Activated CD8-positive, alpha-beta T cell treated with anti-CD3 and anti-CD28 coated beads, Interleukin-2, amount 10 ng/mL, durations not matched to agents 7 days and 5 days (primary cell): ENCODE results near the gene MAP3K13. TPM values are rescaled to one million over a fixed set of nuclear protein-coding genes. Genes with fewer than 3 reads are reported as not detected.

Experiments used
- ATAC-seq: fragments of 150-1000 bp; cut with Tn5 transposase; one replicate; pipeline ENCODE4 v1.10.0; 2021; ENCODE audit warnings: moderate library complexity
- CTCF ChIA-PET: fragments of 350-600 bp; sonication (Branson Sonifier 250); formaldehyde crosslinking; loops from one replicate; lab custom pipeline; 2021; ENCODE audit warnings: antibody characterized with exemption; lab: Charles Lee
- POLR2A ChIA-PET: fragments of 350-600 bp; sonication (Branson Sonifier 250); formaldehyde crosslinking; loops from one replicate; lab custom pipeline; 2021; ENCODE audit warnings: antibody characterized with exemption; lab: Charles Lee
- DNase-seq: peaks from one replicate; pipeline ENCODE4 v3.0.0-alpha.2; 2020
- H3K27ac Mint-ChIP-seq: one replicate; pipeline ENCODE4 v1.8.0; 2021; ENCODE audit warnings: mild to moderate bottlenecking, mixed read lengths
- H3K27me3 Mint-ChIP-seq: one replicate; pipeline ENCODE4 v1.8.0; 2021; ENCODE audit warnings: low read depth, mixed read lengths
- H3K36me3 Mint-ChIP-seq: one replicate; pipeline ENCODE4 v1.8.0; 2021; ENCODE audit warnings: low read depth, mixed read lengths
- H3K4me1 Mint-ChIP-seq: one replicate; pipeline ENCODE4 v1.8.0; 2021; ENCODE audit warnings: low read depth, mixed read lengths
- H3K4me3 Mint-ChIP-seq: one replicate; pipeline ENCODE4 v1.8.0; 2021; ENCODE audit warnings: mild to moderate bottlenecking, mixed read lengths
- H3K9me3 Mint-ChIP-seq: one replicate; pipeline ENCODE4 v1.8.0; 2022; ENCODE audit warnings: mixed read lengths; ENCODE audit not compliant: insufficient read depth
- total RNA-seq, 2 experiments: library from RNA; stranded (reverse); gene quantifications; one replicate each; pipeline ENCODE4 v1.2.3, GENCODE V29; 2021

Gene MAP3K13
- total RNA-seq, 2 experiments from 2014 or later, result 10.6 to 12.4 TPM

- ATAC-seq (no peak), DNase-seq (no peak)
- Mint-ChIP-seq H3K36me3 (no peaks in the 10 kb centered on the region), H3K9me3 (peaks cover 3% of the 10 kb centered on the region), H3K27ac (no peak overlapping the region), H3K27me3 (peaks cover 9% of the 10 kb centered on the region), H3K4me1 (peaks cover 15% of the 10 kb centered on the region), H3K4me3 (no peak overlapping the region)
- ChIA-PET CTCF (interaction anchor here (1.2 to 1.8 kb wide), 2 partner anchors 20 to 25 kb away, joined by 3 to 5 read pairs; no protein-coding TSS in a partner anchor), POLR2A (no interaction called here)
Observed at GRCh38 chr3:185328324-185329004, 34.5 kb upstream of the MAP3K13 start.

- POLR2A ChIA-PET, result no interaction called here
- H3K4me3 Mint-ChIP-seq, result no peak overlapping the region
- peaks cover 15% of the 10 kb centered on the region for H3K4me1 Mint-ChIP-seq
- H3K27ac Mint-ChIP-seq, result no peak overlapping the region
- CTCF ChIA-PET, result interaction anchor here (1.8 kb wide), 1 partner anchor 22 kb away, joined by 5 read pairs; no protein-coding TSS in a partner anchor
- no peaks in the 10 kb centered on the region for H3K36me3 Mint-ChIP-seq
- peaks cover 3% of the 10 kb centered on the region for H3K9me3 Mint-ChIP-seq
- DNase-seq, result no peak
- peaks cover 5% of the 10 kb centered on the region for H3K27me3 Mint-ChIP-seq
- no peak for ATAC-seq
Observed at GRCh38 chr3:185330238-185330637, 32.7 kb upstream of the MAP3K13 start.

- ATAC-seq, result no peak
- DNase-seq, result no peak
- peaks cover 3% of the 10 kb centered on the region for H3K9me3 Mint-ChIP-seq
- H3K27me3 Mint-ChIP-seq, result peaks cover 5% of the 10 kb centered on the region
- ChIA-PET CTCF (interaction anchor here (1.8 kb wide), 1 partner anchor 22 kb away, joined by 5 read pairs; no protein-coding TSS in a partner anchor), POLR2A (no interaction called here)
- H3K27ac Mint-ChIP-seq, result no peak overlapping the region
- no peaks in the 10 kb centered on the region for H3K36me3 Mint-ChIP-seq
- no peak overlapping the region for H3K4me3 Mint-ChIP-seq
- H3K4me1 Mint-ChIP-seq, result peaks cover 15% of the 10 kb centered on the region
Observed at GRCh38 chr3:185330644-185331043, 32.3 kb upstream of the MAP3K13 start.

GRCh38 chr3:185332026-185332735, 30.8 kb upstream of the MAP3K13 start:
- Mint-ChIP-seq H3K9me3 (peaks cover 3% of the 10 kb centered on the region), H3K36me3 (no peaks in the 10 kb centered on the region), H3K27me3 (peaks cover 2% of the 10 kb centered on the region), H3K27ac (peak overlapping the region; percentile 41), H3K4me1 (peaks cover 15% of the 10 kb centered on the region), H3K4me3 (no peak overlapping the region)
- ChIA-PET CTCF (interaction anchor here (1.3 kb wide), 3 partner anchors 12 to 78 kb away, joined by 3 to 4 read pairs (median 4); partner anchors contain the start of gene EHHADH), POLR2A (no interaction called here)
- DNase-seq (no peak), ATAC-seq (peak; percentile 82)

GRCh38 chr3:185335799-185336198, 27.1 kb upstream of the MAP3K13 start:
- CTCF ChIA-PET, result no interaction called here
- POLR2A ChIA-PET, result no interaction called here
- H3K4me1 Mint-ChIP-seq, result peaks cover 15% of the 10 kb centered on the region
- ATAC-seq (no peak), DNase-seq (no peak)
- no peaks in the 10 kb centered on the region for H3K36me3 Mint-ChIP-seq
- H3K27ac Mint-ChIP-seq, result no peak overlapping the region
- no peak overlapping the region for H3K4me3 Mint-ChIP-seq
- peaks cover 2% of the 10 kb centered on the region for H3K27me3 Mint-ChIP-seq
- peaks cover 3% of the 10 kb centered on the region for H3K9me3 Mint-ChIP-seq

GRCh38 chr3:185337231-185337816, 25.6 kb upstream of the MAP3K13 start:
- H3K4me3 Mint-ChIP-seq, result no peak overlapping the region
- ChIA-PET CTCF (no interaction called here), POLR2A (no interaction called here)
- peaks cover 14% of the 10 kb centered on the region for H3K4me1 Mint-ChIP-seq
- H3K9me3 Mint-ChIP-seq, result peaks cover 3% of the 10 kb centered on the region
- no peak for ATAC-seq
- H3K27me3 Mint-ChIP-seq, result peaks cover 2% of the 10 kb centered on the region
- no peak for DNase-seq
- no peak overlapping the region for H3K27ac Mint-ChIP-seq
- H3K36me3 Mint-ChIP-seq, result no peaks in the 10 kb centered on the region

- ChIA-PET POLR2A (no interaction called here), CTCF (no interaction called here)
- Mint-ChIP-seq H3K36me3 (no peaks in the 10 kb centered on the region), H3K9me3 (no peaks in the 10 kb centered on the region), H3K27ac (no peak overlapping the region), H3K4me1 (peaks cover 14% of the 10 kb centered on the region), H3K27me3 (peaks cover 2% of the 10 kb centered on the region), H3K4me3 (no peak overlapping the region)
- ATAC-seq (no peak), DNase-seq (no peak)
Observed at GRCh38 chr3:185339945-185340344, 23.0 kb upstream of the MAP3K13 start.

- DNase-seq (no peak), ATAC-seq (no peak)
- H3K27me3 Mint-ChIP-seq, result peaks cover 2% of the 10 kb centered on the region
- H3K4me3 Mint-ChIP-seq, result no peak overlapping the region
- H3K27ac Mint-ChIP-seq, result no peak overlapping the region
- H3K36me3 Mint-ChIP-seq, result no peaks in the 10 kb centered on the region
- ChIA-PET POLR2A (no interaction called here), CTCF (no interaction called here)
- peaks cover 14% of the 10 kb centered on the region for H3K4me1 Mint-ChIP-seq
- H3K9me3 Mint-ChIP-seq, result no peaks in the 10 kb centered on the region
Observed at GRCh38 chr3:185340751-185341150, 22.2 kb upstream of the MAP3K13 start.

GRCh38 chr3:185341616-185342458, 21.1 kb upstream of the MAP3K13 start:
- H3K27ac Mint-ChIP-seq, result no peak overlapping the region
- no peaks in the 10 kb centered on the region for H3K9me3 Mint-ChIP-seq
- peaks cover 2% of the 10 kb centered on the region for H3K27me3 Mint-ChIP-seq
- H3K4me1 Mint-ChIP-seq, result peaks cover 14% of the 10 kb centered on the region
- ChIA-PET POLR2A (no interaction called here), CTCF (interaction anchor here (1.0 kb wide), 1 partner anchor 12 kb away, joined by 3 read pairs; no protein-coding TSS in a partner anchor)
- ATAC-seq (no peak), DNase-seq (no peak)
- no peak overlapping the region for H3K4me3 Mint-ChIP-seq
- H3K36me3 Mint-ChIP-seq, result no peaks in the 10 kb centered on the region

- ATAC-seq, result no peak
- CTCF ChIA-PET, result interaction anchor here (1.0 kb wide), 1 partner anchor 11 kb away, joined by 3 read pairs; no protein-coding TSS in a partner anchor
- H3K36me3 Mint-ChIP-seq, result no peaks in the 10 kb centered on the region
- H3K4me1 Mint-ChIP-seq, result peaks cover 14% of the 10 kb centered on the region
- H3K27me3 Mint-ChIP-seq, result peaks cover 2% of the 10 kb centered on the region
- peak overlapping the region; percentile 47 for H3K27ac Mint-ChIP-seq
- no peaks in the 10 kb centered on the region for H3K9me3 Mint-ChIP-seq
- POLR2A ChIA-PET, result no interaction called here
- H3K4me3 Mint-ChIP-seq, result no peak overlapping the region
- no peak for DNase-seq
Observed at GRCh38 chr3:185342459-185343174, 20.3 kb upstream of the MAP3K13 start.

GRCh38 chr3:185347399-185347798, 15.5 kb upstream of the MAP3K13 start:
- H3K9me3 Mint-ChIP-seq, result no peaks in the 10 kb centered on the region
- CTCF ChIA-PET, result interaction anchor here (1.2 kb wide), 1 partner anchor 212 kb away, joined by 4 read pairs; no protein-coding TSS in a partner anchor
- no peaks in the 10 kb centered on the region for H3K36me3 Mint-ChIP-seq
- H3K27ac Mint-ChIP-seq, result no peak overlapping the region
- H3K4me3 Mint-ChIP-seq, result no peak overlapping the region
- peaks cover 7% of the 10 kb centered on the region for H3K27me3 Mint-ChIP-seq
- ATAC-seq, result no peak
- POLR2A ChIA-PET, result no interaction called here
- peaks cover 9% of the 10 kb centered on the region for H3K4me1 Mint-ChIP-seq
- DNase-seq, result no peak
